Hypothalamus (tissue), 51 donors: Measurements from ENCODE around the gene RMI1.
"Not testable (repeated sequence)": the region's sequence is repeated elsewhere in the genome, so short reads cannot be mapped to it uniquely, and the experiment has no call there.

Source experiments
- DNase-seq, 51 donors: peaks; one replicate each; lab custom pipeline; 2025; lab: John Stamatoyannopoulos, UW

Gene RMI1

DNA sequence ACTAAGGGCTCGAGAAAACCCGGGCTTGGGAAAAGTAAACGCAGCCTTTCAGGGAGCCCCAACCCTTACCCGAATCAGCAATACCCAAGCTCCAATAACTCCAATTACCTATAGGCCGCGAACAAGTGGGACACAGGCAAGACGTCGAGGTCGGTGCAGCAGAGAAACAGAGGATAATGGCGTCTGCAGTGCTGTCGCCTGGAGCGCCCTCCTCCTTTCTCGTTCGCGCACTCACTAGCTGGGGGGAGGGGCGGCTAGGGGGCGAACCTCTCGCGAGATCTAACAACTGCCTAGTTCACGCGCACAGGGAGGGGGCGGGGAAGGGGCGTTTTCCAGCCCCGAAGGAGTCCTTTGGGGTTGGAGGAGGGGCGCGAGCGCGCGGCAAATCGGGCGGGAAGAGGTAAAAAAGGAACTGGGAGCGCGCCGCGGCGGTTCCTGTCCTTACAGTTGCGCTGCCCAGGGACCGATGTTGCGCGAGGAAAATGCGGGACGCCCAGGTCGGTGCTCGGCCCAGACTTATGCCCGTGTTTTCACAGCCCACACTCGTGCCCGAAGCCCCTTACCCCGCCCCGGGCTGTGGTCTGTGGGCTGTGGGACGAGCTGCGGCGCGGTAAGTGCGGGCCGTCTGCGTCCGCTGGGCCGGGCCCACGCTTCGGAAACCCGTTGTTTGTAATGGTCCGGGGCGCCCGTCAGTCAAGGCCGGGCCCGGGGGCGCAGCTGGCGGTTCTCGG, at the start of gene RMI1:
RMI1 (plus strand) TSS at position 411 of the 731 bp plus-strand sequence. CDS start 20,182 bp downstream, outside the sequence.
- peak; percentile 91 to 100 (median 98) for DNase-seq

DNA sequence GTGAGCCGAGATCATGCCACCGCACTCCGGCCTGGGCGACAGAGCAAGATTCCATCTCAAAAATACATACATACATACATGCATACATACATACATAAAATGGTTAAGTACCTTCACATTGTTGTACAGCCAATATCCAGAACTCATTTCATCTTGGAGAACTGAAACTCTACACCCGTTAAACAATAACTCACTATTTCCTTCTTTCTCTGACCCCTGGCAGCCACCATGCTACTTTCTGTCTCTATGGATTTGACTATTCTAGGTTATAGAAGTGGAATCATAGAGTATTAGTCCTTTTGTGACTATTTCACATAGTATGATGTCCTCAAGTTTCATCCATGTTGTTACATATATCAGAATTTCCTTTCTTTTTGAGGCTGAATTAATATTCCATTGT, 49.7 kb upstream of the RMI1 start:
- no peak for DNase-seq

- no peak for DNase-seq
These were observed 48.6 kb upstream of the RMI1 start for GRCh38 chr9:83932011-83932410.

DNA sequence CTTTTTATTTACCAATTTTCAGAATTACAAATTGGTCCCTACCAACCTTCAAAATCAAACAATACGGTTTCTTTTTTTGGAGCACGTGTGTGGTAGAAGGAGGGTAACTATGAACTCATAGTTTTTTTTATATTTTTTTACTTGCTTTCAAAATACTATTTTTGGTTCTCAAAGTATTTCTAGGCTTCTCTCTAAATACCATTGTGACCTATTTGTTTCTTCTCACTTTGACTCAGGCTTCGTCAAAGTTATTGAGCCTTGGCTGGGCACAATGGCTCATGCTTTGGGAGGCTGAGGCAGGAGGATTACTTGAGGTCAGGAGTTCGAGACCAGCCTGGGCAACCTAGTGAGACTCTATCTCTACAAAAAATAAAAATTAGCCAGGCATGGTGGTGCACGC, 47.8 kb upstream of the RMI1 start:
- no peak for DNase-seq

GRCh38 chr9:83933790-83934189, 46.8 kb upstream of the RMI1 start:
- no peak for DNase-seq

DNA sequence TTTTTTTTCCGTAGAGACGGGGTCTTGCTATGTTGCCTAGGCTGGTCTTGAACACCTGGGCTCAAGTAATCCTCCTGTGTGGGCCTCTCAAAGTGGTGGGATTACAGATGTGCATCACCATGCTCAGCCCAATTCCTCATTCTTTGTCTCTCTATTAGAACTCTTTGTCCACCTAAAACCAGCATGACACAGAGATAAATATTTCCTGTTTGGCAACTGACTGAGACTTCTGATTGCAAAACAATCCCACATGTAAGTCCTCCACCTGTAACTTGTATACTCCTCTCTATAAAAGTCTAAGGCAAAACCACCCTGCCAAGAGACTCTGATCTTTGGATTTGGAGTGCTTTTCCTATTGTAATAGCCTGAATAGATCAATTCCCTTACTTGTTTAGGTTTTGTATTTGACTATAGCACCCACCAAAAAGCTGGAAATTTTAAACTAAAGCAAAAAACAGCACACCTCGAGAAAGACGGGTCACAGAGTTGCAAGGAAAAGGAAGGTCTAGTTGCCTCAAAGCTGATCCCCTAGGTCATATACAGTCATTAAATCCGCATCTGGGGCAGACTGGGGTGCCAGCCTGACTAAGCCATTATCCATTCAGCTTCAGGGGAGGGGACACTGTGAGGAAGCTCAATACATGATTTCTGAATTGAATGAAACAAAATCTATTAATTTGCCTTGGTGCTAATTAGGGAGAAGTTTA, 45.9 kb upstream of the RMI1 start:
- DNase-seq, result no peak

GRCh38 chr9:83935276-83935935, 45.2 kb upstream of the RMI1 start:
- no peak for DNase-seq

GRCh38 chr9:83936523-83936922, 44.1 kb upstream of the RMI1 start:
- no peak for DNase-seq

- peak in 9 of 51 donors; percentile 1 to 61 (median 11) for DNase-seq
These were observed 42.6 kb upstream of the RMI1 start for GRCh38 chr9:83937861-83938455.

- DNase-seq, result no peak
These were observed 39.9 kb upstream of the RMI1 start for GRCh38 chr9:83940590-83941303.

DNA sequence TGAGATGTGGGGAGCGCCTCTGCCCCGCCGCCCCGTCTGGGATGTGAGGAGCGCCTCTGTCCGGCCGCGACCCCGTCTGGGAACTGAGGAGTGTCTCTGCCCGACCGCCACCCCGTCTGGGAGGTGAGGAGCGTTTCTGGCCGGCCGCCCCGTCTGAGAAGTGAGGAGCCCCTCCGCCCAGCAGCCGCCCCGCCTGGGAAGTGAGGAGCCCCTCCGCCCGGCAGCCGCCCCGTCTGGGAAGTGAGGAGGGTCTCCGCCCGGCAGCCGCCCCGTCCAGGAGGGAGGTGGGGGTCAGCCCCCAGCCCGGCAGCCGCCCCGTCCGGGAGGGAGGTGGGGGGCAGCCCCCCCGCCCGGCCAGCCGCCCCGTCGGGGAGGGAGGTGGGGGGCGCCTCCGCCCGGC, 32.5 kb upstream of the RMI1 start:
- not testable (repeated sequence) for DNase-seq

DNA sequence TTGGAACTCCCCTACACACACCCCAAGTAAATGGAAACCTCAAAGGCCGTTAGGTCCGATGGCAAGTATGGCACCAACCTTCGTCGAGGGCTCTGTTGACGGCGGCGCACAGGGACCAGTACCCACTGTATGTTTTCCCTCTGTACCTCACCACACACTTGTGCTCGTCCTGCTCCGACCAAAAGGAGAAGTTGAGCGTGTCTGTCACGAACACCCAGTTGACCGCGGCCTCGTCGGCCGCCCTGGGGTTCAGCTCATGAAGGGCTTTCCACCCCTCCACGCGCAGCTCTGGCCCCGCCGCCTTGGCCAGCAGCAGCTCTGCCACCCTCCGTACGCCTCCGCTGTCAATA, 24.5 kb upstream of the RMI1 start:
- DNase-seq, result peak in 24 of 51 donors; percentile 13 to 75 (median 40)

GRCh38 chr9:83956436-83957247, 24.0 kb upstream of the RMI1 start:
- DNase-seq, result peak in 50 of 51 donors; percentile 18 to 93 (median 69)

DNA sequence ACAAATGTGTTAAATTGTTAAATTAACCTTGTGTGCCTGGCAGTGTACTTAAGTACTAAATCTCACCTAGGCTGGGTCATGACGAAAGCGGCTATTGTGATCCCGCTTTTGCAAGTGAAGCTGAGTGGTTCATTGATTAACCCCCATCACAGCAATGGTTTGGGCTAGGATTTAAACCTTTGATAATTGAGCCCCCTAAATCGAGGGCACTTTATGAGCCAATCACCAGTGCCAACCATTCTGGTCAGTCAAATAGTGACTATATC, 23.4 kb upstream of the RMI1 start:
- DNase-seq, result no peak

- no peak for DNase-seq
These were observed 21.5 kb upstream of the RMI1 start for GRCh38 chr9:83959061-83959460.

- no peak for DNase-seq
These were observed 19.6 kb upstream of the RMI1 start for GRCh38 chr9:83960991-83961390.

DNA sequence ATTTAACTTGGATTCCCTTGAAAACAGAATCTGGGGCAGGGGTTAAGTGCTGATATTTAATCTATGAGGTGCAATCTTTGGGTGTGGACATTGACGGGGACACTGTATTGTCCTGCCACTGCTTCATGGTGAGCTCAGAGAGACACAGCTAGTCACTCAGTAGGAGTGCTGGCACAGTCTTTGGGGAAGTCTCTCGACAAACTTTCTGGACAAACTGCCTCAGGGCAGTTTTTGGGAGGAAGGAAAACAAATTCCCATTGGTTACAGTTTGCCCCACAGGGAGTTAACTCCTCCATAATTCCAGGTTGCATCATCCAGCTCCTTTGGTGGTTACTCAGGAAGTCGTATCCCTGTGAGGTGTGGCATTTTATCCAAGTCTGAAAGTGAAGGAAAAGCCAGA, 18.4 kb upstream of the RMI1 start:
- no peak for DNase-seq

DNA sequence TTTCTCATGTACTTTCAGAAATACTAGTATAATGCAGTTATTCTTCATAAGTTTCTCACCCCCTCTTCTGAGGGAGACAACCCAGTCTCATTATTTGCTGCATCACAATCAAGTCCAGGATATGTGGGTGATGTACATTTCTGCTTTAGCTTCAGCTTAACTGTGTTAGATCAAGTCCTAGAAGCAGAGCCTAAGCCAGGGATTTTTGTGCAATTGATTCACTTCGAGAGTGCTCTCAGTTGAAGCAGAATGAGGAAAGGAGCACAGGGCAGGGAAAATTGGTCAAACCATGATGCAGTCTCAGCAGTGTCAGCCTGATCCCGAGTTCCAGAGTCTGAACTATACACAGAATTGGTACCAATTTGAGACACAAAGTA, 15.6 kb upstream of the RMI1 start:
- DNase-seq, result no peak

DNA sequence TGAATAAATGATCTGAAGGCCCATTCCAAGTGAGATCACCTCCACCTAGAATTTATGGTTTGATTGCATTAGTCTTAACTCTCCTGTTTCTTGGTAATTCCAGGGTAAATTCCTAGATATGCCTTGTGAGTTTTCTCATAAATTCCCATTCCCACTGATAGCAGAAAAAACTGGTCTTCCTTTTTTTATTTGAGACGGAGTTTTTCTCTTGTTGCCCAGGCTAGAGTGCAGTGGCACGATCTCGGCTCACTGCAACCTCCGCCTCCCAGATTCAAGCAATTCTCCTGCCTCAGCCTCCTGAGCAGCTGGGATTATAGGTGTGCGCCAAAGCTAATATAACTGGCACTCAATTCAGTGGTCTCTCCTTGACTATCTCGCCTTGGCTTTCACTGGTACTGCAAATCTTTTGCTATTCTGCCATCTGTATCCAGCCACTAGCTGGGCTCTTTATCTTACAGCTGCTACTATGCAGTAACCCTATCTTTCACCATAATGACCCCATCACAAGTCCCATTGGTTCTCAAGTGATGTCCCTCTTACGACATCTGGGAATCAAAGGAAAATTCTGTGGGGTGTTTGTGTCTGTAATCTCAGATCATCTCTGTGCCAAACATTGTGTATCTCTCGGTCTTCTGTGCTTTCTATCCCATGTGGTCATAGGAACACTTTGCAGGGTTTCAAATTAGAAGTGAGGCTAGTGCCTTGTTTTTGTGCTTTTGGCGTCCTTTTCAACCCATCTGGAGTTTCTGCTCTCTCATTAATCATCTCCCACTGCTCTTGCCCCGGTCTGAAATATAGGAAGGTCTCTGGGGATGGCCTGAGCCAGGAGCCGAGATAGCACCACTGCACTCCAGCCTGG, 15.0 kb upstream of the RMI1 start:
- DNase-seq, result peak in 1 of 51 donors; percentile 47
